COR-L47 (cell line): Measurements from ENCODE around the gene SCAPER.
"Not testable (repeated sequence)": the region's sequence is repeated elsewhere in the genome, so short reads cannot be mapped to it uniquely, and the experiment has no call there.

Source experiments
- DNase-seq: peaks from one replicate; lab custom pipeline; 2025; lab: John Stamatoyannopoulos, UW

The SCAPER gene

DNA sequence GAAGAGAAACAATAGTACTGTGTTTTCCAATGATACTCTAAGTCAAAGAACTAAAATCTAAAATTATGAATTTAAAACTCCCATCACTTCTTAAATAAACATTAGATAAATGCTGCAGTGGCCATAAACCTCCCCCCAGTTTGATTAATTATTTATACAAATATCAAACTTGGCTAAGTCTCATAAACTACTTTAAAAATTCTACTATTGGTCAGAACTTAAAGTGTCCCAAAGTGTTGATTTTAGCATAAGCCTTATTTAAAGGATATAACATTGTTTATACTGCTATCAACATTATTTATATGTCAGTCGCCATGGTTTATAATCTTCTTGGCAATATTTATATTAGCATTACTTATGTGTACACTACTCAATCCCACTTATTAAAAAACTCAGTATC is 132.4 kb downstream of the SCAPER start:
- no peak for DNase-seq

GRCh38 chr15:76764004-76764403 is 141.1 kb downstream of the SCAPER start:
- DNase-seq, result no peak

- no peak for DNase-seq
Observed at GRCh38 chr15:76763554-76763953, 141.6 kb downstream of the SCAPER start.

GRCh38 chr15:76756381-76756780 is 148.8 kb downstream of the SCAPER start:
- no peak for DNase-seq

DNA sequence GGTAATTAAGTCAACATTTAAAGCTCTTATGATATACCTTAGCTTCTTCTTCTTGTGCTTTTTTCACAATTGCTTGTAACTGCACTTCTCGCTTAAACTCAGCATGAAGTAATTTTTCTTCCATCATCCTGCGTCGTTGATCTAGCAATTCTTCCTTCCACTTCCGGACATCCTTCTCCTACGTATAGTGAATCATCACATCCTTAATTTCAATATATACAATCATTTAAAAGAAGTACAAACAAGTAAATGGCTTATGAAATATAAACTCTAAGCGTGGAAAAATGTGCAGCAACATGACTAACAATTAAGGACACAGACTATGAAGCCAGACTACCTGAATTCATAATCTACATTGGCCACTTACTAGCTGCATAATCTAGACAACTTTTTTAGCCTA is 151.4 kb downstream of the SCAPER start:
- DNase-seq, result no peak

DNA sequence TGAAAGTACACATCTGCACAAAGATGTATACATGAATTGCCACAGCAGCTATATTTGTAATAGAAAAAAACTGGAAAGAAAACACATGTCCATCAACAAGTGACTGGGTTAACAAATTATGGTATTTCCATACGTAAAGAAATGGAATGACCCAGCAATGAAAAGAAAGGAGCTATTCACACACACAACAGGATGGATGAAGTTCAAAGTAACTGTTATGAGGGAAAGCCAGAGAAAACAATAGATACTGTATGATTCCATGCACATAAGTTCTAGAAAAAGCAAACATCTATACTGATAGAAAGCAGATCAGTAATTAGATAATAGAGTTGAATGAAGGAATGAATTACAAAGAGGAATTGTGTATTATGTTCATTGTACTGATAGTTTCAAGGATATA is 152.0 kb downstream of the SCAPER start:
- DNase-seq, result no peak

DNA sequence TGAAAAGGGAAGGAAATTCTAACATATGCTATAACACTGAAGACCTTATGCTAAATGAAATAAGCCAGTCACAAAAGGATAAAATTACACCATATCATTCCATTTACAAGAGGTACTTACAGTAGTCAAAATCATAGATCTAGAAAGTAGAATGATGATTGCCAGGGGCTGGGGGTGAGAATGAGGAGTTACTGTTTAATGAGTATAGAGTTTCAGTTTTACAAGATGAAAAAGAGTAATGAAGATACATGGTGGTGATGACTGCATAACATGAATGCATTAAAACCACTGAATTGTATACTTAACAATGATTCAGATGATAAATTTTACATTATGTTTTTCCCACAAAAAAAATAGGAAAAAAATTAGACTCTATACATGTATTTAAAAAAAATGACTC is 152.6 kb downstream of the SCAPER start:
- DNase-seq, result no peak

GRCh38 chr15:76737573-76737972 is 167.6 kb downstream of the SCAPER start:
- no peak for DNase-seq

GRCh38 chr15:76732321-76732720 is 172.8 kb downstream of the SCAPER start:
- not testable (repeated sequence) for DNase-seq

DNA sequence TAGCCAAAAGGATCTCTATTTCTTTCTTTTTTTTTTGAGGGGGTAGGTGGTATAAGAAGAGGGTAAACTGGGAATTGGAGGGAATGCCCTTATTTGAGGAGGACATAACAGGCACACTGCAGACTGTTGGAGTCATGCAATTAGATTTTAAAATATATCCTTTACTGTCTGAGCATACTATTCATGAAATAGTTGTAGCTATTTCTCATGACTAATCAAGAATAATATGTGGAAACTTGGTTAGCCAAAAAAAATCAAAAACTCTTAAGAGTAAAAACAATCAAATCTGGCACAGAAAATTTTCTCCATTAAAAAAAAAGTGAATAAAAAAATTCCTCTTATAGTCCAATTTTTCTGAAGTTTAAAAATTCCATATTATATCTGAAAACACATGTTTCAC is 174.9 kb downstream of the SCAPER start:
- no peak for DNase-seq

DNA sequence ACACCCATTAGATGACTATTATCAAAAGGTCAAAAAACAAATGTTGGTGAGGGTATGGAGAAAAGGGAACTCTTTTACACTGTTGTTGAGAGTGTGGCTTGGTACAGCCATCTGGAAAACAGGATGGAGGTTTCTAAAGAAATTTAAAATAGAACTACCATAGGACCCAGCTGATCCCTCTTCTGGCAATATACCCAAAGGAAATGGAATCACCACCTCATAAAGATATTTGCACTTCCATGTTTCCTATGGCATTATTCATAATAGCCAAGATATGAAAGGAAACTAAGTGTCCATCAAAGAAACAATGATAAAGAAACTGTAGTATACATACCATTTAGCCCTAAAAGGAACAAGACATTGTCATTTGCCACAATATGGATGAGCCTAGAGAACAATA is 186.3 kb downstream of the SCAPER start:
- no peak for DNase-seq

- no peak for DNase-seq
Observed at GRCh38 chr15:76714950-76715349, 190.2 kb downstream of the SCAPER start.

DNA sequence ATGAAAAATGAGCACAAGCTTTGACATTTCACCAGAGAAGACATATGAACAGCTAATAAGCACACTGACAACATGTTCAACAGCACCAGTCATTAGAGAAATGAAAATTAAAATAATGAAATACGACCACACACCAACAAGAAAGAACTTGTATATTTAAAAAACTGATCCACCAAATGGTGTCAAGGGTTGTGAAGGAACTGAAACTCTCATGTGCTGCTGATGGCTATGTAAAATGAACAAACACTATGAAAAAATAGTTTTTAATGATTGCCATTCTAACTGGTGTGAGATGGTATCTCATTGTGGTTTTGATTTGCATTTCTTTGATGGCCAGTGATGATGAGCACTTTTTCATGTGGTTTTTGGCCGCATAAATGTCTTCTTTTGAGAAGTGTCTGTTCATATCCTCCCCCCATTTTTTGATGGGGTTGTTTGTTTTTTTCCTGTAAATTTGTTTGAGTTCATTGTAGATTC is 193.8 kb downstream of the SCAPER start:
- DNase-seq, result no peak

GRCh38 chr15:76704032-76704431 is 201.1 kb downstream of the SCAPER start:
- DNase-seq, result not testable (repeated sequence)

- no peak for DNase-seq
Observed at GRCh38 chr15:76696840-76697239, 208.3 kb downstream of the SCAPER start.

DNA sequence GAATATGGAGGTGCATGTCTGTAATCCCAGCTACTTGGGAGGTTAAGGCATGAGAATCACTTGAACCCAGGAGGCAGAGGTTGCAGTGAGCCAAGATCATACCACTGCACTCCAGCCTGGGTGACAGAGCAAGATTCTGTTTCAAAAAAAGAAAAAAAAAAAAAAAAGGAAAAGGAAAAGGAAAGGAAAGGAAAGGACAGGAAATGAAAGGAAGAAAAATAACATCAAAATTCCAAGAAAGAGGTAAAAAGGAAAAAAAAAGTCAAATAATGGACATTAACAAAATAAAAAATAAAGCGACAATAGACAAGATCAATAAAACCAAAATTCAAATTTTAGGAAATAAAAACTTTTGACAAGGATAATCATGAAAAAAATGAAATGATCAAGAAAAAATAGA is 212.6 kb downstream of the SCAPER start:
- not testable (repeated sequence) for DNase-seq

DNA sequence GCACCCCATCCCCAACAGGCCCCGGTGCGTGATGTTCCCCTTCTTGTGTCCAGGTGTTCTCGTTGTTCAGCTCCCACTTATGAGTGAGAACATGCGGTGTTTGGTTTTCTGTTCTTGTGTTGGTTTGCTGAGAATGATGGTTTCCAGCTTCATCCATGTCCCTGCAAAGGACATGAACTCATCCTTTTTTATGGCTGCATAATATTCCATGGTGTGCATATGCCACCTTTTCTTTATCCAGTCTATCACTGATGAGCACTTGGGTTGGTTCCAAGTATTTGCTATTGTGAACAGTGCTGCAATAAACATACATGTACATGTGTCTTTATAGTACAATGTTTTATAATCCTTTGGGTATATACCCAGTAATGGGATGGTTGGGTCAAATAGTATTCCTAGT is 217.5 kb downstream of the SCAPER start:
- DNase-seq, result not testable (repeated sequence)

GRCh38 chr15:76684002-76684401 is 221.1 kb downstream of the SCAPER start:
- no peak for DNase-seq

DNA sequence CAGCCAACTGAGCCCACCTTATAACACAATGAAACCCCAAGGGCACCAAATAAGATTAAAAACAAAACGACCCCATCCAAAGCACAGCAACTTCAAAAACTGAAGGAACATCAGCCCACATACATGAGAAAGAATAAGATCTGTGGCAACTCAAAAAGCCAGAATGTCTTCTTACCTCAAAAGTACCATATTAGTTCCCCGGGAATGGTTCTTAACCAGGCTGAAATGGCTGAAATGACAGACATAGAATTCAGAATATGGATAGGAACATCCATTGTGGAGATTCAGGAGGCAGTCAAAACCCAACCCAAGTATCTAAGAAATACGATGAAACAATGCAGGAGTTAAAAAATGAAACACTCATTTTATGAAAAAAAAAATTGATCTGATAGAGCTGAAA is 222.3 kb downstream of the SCAPER start:
- DNase-seq, result no peak

DNA sequence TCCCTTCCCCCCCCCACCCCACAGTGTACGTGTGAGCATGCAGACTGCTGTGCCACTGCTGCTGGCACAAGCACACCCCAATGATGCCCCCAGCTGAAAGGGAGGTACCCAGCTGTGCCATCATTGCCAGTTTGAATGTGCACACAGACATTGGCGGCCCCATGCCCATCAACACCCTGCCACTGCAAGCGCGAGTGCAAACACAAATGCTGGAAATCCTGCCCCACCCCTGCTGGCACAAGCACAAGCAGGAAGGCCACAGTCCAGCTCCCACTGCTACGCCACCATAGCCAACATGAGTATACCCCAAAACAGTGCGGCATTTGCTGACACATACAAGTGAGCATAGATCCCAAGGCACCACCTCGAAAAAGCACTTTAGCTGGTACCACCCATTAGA is 222.9 kb downstream of the SCAPER start:
- no peak for DNase-seq

- DNase-seq, result no peak
Observed at GRCh38 chr15:76678766-76679165, 226.4 kb downstream of the SCAPER start.

- no peak for DNase-seq
Observed at GRCh38 chr15:76674883-76675282, 230.3 kb downstream of the SCAPER start.

DNA sequence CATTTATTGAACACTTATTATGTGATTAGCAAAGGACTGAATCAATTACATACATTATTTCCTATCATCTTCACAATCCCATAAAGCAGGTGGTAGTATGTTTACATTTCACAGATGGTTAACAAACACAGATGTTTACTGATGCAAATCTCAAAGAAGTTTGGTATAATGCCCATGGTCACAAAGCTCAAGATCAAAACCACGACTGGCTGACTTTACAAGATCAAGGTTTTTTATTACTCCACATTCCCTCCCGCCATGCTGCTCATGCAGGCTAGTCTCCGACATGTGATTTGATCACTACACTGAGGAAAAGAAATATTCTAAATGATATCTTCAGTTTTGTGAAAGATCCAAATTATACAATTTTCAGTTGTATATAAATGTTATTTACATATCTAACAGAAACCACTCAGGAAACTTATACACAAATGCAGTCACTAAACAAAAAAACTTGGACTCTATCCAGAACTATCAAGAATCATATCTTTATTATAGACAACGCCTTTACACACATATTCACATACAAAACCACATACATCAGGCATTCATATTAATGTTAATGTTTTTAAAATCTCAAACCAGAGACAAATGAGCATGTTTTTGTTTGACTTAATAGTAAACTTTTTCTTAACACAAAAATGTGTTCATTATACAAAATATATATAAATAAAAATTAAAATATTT is 235.5 kb downstream of the SCAPER start:
- DNase-seq, result no peak

GRCh38 chr15:76668900-76669299 is 236.2 kb downstream of the SCAPER start:
- no peak for DNase-seq
